K562 (cell line): ENCODE measurements around the gene EFHC1. TPM values are rescaled to one million over a fixed set of nuclear protein-coding genes. Genes with fewer than 3 reads are reported as not detected.
A peak's percentile ranks its signal among the peaks of the same experiment; 100 is the strongest.

Source experiments
- ATAC-seq: fragments of 200-7000 bp; cut with Tn5 transposase; 3 replicates; pipeline ENCODE4 v1.9.1; 2020; ENCODE audit warnings: moderate library complexity
- BruUV-seq: library from RNA; stranded (reverse); fragments of 400-500 nt; replicated peaks from 2 replicates; lab custom pipeline; 2021; lab: Mats Ljungman, UMichigan
- CTCF ChIA-PET: fragments of 300-600 bp; formaldehyde crosslinking; extraction: SDS; loops from one replicate; lab custom pipeline; 2021; ENCODE audit warnings: low intra/inter-chr PET ratio; lab: Yijun Ruan, JAX
- POLR2A ChIA-PET: fragments of 300-600, 350-650 bp; sonication (Branson Sonifier 250); formaldehyde crosslinking; extraction: SDS; loops from one replicate; lab custom pipeline; 2021; ENCODE audit warnings: antibody characterized with exemption, inconsistent platforms; lab: Yijun Ruan, JAX
- DNase-seq, 4 experiments: peaks; one replicate each; pipeline versions ENCODE4 v3.0.0 to v3.0.0-alpha.2; 2011 to 2018; ENCODE audit warnings: low spot score in 3 of 4, mixed read lengths in 3 of 4; ENCODE audit errors: extremely low read depth in 1 of 4
- FAIRE-seq: peaks from 2 replicates; lab custom pipeline; 2011; peaks lifted over from hg19 to GRCh38; lab: Jason Lieb, UNC
- H2AFZ ChIP-seq: 2 replicates; pipeline ENCODE4 v1.6.0; 2011; ENCODE audit warnings: low read depth, low read length, control low read depth, inconsistent platforms
- H3K27ac ChIP-seq: fragments of 200-600 bp; 3 replicates; pipeline ENCODE4 v1.8.0; 2011; ENCODE audit warnings: low read depth, mild to moderate bottlenecking, control low read depth, inconsistent platforms, low read length, moderate library complexity, mixed read lengths; ENCODE audit errors: extremely low read depth
- H3K27me3 ChIP-seq, 2 experiments: fragments of 300-600 bp in 1 of 2; 2 replicates in 1 of 2; 3 replicates in 1 of 2; pipeline versions ENCODE4 v1.6.0 to v1.8.0; 2011; ENCODE audit warnings: inconsistent platforms in 2 of 2, low read length in 2 of 2, mild to moderate bottlenecking in 1 of 2, mixed read lengths in 1 of 2, moderate library complexity in 1 of 2; ENCODE audit not compliant: control insufficient read depth in 2 of 2, insufficient read depth in 2 of 2
- H3K36me3 ChIP-seq: fragments of 300-600 bp; 3 replicates; pipeline ENCODE4 v1.8.0; 2011; ENCODE audit warnings: mild to moderate bottlenecking, low read length, inconsistent platforms; ENCODE audit not compliant: control insufficient read depth, insufficient read depth
- H3K4me1 ChIP-seq, 2 experiments: fragments of 200-600 bp in 1 of 2; replicated peaks in 1 of 2; 2 replicates in 1 of 2; 3 replicates in 1 of 2; pipeline versions ENCODE4 v1.5.1 to v1.8.0; 2011; ENCODE audit warnings: inconsistent platforms in 2 of 2, low read length in 2 of 2, mild to moderate bottlenecking in 1 of 2, mixed read lengths in 1 of 2, moderate library complexity in 1 of 2; ENCODE audit not compliant: control insufficient read depth in 2 of 2, insufficient read depth in 2 of 2
- H3K4me2 ChIP-seq: 2 replicates; pipeline ENCODE4 v1.6.1; 2011; ENCODE audit warnings: low read length, control low read depth, inconsistent platforms, mixed read lengths; ENCODE audit not compliant: insufficient read depth
- H3K4me3 ChIP-seq: fragments of 200-600 bp; sonication (generic), shearing (Covaris generic); 2 replicates; pipeline ENCODE4 v1.5.1; 2016; ENCODE audit warnings: control low read depth, inconsistent platforms
- H3K79me2 ChIP-seq: fragments of 200-600 bp; 3 replicates; pipeline ENCODE4 v1.8.0; 2011; ENCODE audit warnings: low read length, inconsistent platforms; ENCODE audit not compliant: control insufficient read depth, insufficient read depth
- H3K9ac ChIP-seq, 2 experiments: 2 replicates each; pipeline versions ENCODE4 v1.6.0 to v1.6.1; 2011; ENCODE audit warnings: low read depth in 2 of 2, low read length in 2 of 2, control low read depth in 1 of 2, inconsistent platforms in 1 of 2, mild to moderate bottlenecking in 1 of 2, mixed read lengths in 1 of 2; ENCODE audit not compliant: insufficient read depth in 1 of 2
- H3K9me1 ChIP-seq: one replicate; pipeline ENCODE4 v1.6.0; 2011; ENCODE audit warnings: inconsistent platforms, mild to moderate bottlenecking, low read length, moderate library complexity; ENCODE audit not compliant: control insufficient read depth, insufficient read depth
- H3K9me3 ChIP-seq: replicated peaks from 2 replicates; pipeline ENCODE4 v1.5.1; 2011; ENCODE audit warnings: low read depth, low read length, inconsistent platforms; ENCODE audit not compliant: control insufficient read depth, insufficient read depth
- H4K20me1 ChIP-seq: replicated peaks from 2 replicates; pipeline ENCODE4 v1.6.1; 2011; ENCODE audit warnings: low read length, inconsistent platforms, mixed read lengths; ENCODE audit not compliant: control insufficient read depth, insufficient read depth
- ARID3A ChIP-seq: IDR thresholded peaks from 2 replicates; pipeline ENCODE4 v1.6.1; 2012; ENCODE audit warnings: low read depth, low read length, improper control_type of control experiment, borderline replicate concordance
- CREB3L1 ChIP-seq: fragments of 450-650 bp; IDR thresholded peaks from 2 replicates; pipeline ENCODE4 v1.6.1; 2014; ENCODE audit warnings: low read depth, mild to moderate bottlenecking, moderate library complexity, borderline replicate concordance
- EP300 ChIP-seq: IDR thresholded peaks from 2 replicates; pipeline ENCODE4 v1.6.1; 2012; ENCODE audit warnings: low read length, improper control_type of control experiment
- HDAC6 ChIP-seq: IDR thresholded peaks from 2 replicates; pipeline ENCODE4 v1.6.1; 2012; ENCODE audit warnings: low read depth, mild to moderate bottlenecking, control low read depth, inconsistent platforms, low read length, moderate library complexity
- KDM5B ChIP-seq: fragments of 200-600 bp; sonication (generic); IDR thresholded peaks from 2 replicates; pipeline ENCODE4 v1.6.1; 2012; ENCODE audit warnings: low read depth, mild to moderate bottlenecking, moderate library complexity, low read length, control low read depth, inconsistent platforms; ENCODE audit not compliant: insufficient replicate concordance
- MBD2 ChIP-seq: sonication (generic); IDR thresholded peaks from 2 replicates; pipeline ENCODE4 v1.6.1; 2016; ENCODE audit warnings: low read depth, borderline replicate concordance
- PCBP2 ChIP-seq: fragments of 200-400 bp; formaldehyde crosslinking; IDR thresholded peaks from 2 replicates; pipeline ENCODE4 v1.6.1; 2018; ENCODE audit warnings: low read length, low read depth, mild to moderate bottlenecking, moderate library complexity; ENCODE audit not compliant: poor library complexity, severe bottlenecking
- PHF8 ChIP-seq: fragments of 200-600 bp; sonication (generic); IDR thresholded peaks from 2 replicates; pipeline ENCODE4 v1.6.1; 2012; ENCODE audit warnings: mixed run types, mild to moderate bottlenecking, inconsistent platforms, low read length, moderate library complexity, borderline replicate concordance
- RBM34 ChIP-seq: fragments of 200-400 bp; formaldehyde crosslinking; IDR thresholded peaks from 2 replicates; pipeline ENCODE4 v1.6.1; 2018; ENCODE audit warnings: low read length, borderline replicate concordance; ENCODE audit not compliant: insufficient read depth
- RCOR1 ChIP-seq, 2 experiments: IDR thresholded peaks; 2 replicates each; pipeline ENCODE4 v1.6.1; 2012; ENCODE audit warnings: low read depth in 2 of 2, low read length in 2 of 2, borderline replicate concordance in 1 of 2, improper control_type of control experiment in 1 of 2
- SAP30 ChIP-seq: fragments of 200-600 bp; sonication (generic); IDR thresholded peaks from 2 replicates; pipeline ENCODE4 v1.6.1; 2012; ENCODE audit warnings: borderline replicate concordance, low read depth, mild to moderate bottlenecking, moderate library complexity, low read length, control low read depth, inconsistent platforms; ENCODE audit not compliant: insufficient read depth, poor library complexity, severe bottlenecking
- SNAPC5 ChIP-seq: fragments of 250-450 bp; sonication (Bioruptor Pico); IDR thresholded peaks from 2 replicates; pipeline ENCODE4 v1.8.0; 2021; ENCODE audit warnings: moderate library complexity, mild to moderate bottlenecking, inconsistent platforms
- SOX6 ChIP-seq: fragments of 450-650 bp; IDR thresholded peaks from 2 replicates; pipeline ENCODE4 v1.6.1; 2014; ENCODE audit warnings: mild to moderate bottlenecking
- TCF7 ChIP-seq: sonication (generic); IDR thresholded peaks from 2 replicates; pipeline ENCODE4 v1.6.1; 2016; ENCODE audit warnings: antibody characterized with exemption, borderline replicate concordance
- THRAP3 ChIP-seq: fragments of 450-650 bp; IDR thresholded peaks from 2 replicates; pipeline ENCODE4 v1.6.1; 2016; ENCODE audit warnings: mild to moderate bottlenecking, inconsistent platforms, borderline replicate concordance
- ZNF584 ChIP-seq: fragments of 200-800 bp; sonication (Bioruptor generic); IDR thresholded peaks from 2 replicates; pipeline ENCODE4 v1.6.1; 2016; ENCODE audit warnings: low read depth, mild to moderate bottlenecking, missing genetic modification characterization, missing compliant biosample characterization
- ZNF668 ChIP-seq: fragments of 250-450 bp; sonication (Bioruptor Pico); IDR thresholded peaks from 2 replicates; pipeline ENCODE4 v1.8.0; 2022; ENCODE audit warnings: mild to moderate bottlenecking, inconsistent platforms
- WGBS: fragments of 100-300 bp; shearing (Covaris generic); methylation state at CpG from one replicate; pipeline ENCODE4 v1.1.6; 2016; ENCODE audit warnings: low coverage, mixed read lengths; ENCODE audit not compliant: insufficient coverage; ENCODE audit errors: missing lambda C conversion rate; 5-methylcytosine and 5-hydroxymethylcytosine counted together
- in situ Hi-C: fragments of 300-500 bp; cut with MboI; formaldehyde crosslinking; loops from 4 replicates; pipeline ENCODE4 v1.15.0; 2018; ENCODE audit warnings: inconsistent platforms, mixed read lengths
- intact Hi-C: fragments of 100-400 bp; cut with micrococcal nuclease; formaldehyde crosslinking; loops from 2 replicates; pipeline ENCODE4 v1.14.2; 2022
- polyA plus RNA-seq, 8 experiments: library from polyadenylated mRNA; depleted of rRNA in 4 of 8; stranded (reverse) in 5 of 8; unstranded in 3 of 8; fragments of >200 nt; fragmentation: Nextera tagmentation in 2 of 8; fragmentation: Illumina TruSeq in 1 of 8; extraction: Ambion mirVana in 2 of 8; extraction: Trizol in 1 of 8; gene quantifications; 2 replicates each; pipeline versions ENCODE4 v1.2.1 to v1.2.3, GENCODE V29; 2011 to 2014; ENCODE audit warnings: inconsistent platforms in 1 of 8, missing spikeins in 1 of 8
- total RNA-seq, 7 experiments: library from RNA; depleted of rRNA in 6 of 7; stranded (reverse); fragments of >200 nt in 6 of 7; fragmentation: Illumina TruSeq in 2 of 7; extraction: Trizol in 2 of 7; gene quantifications; 2 replicates each; pipeline versions ENCODE4 v1.2.1 to v1.2.3, GENCODE V29; 2011 to 2021; ENCODE audit warnings: low replicate concordance in 1 of 7

EFHC1 gene
- total and polyA plus RNA-seq, 9 of the 15 experiments (the other 6 are each of a cell fraction or from before 2014, with no cell fraction given) = 9.5 to 31.0 (median 14.9) TPM

GRCh38 chr6:52511572-52512151, 91.5 kb downstream of the EFHC1 start:
- POLR2A ChIA-PET = interaction anchor here (1.7 kb wide), 1 partner anchor 8 kb away, joined by 5 read pairs; no protein-coding TSS in a partner anchor
- Histone ChIP-seq H3K9me3 (no peaks in the 10 kb centered on the region), H3K27ac (peak overlapping the region; percentile 39; the same call in 2 of the 3 replicates)
- TF ChIP-seq HDAC6 (no peak), RBM34 (no peak), PCBP2 (no peak), ZNF668 (no peak), MBD2 (0 out of 2 replicates have a peak, but pooled peaks have one; percentile 15), ZNF584 (0 out of 2 replicates have a peak, but pooled peaks have one; percentile 42), RCOR1 (IDR thresholded peaks at IDR 0.05; ENCODE audit: borderline replicate concordance in 1 of 2, low read depth in 2 of 2, low read length in 2 of 2) (peak in 1 of 2 experiments; percentile 21; a peak in 1 of 4 replicates), THRAP3 (no peak), SAP30 (no peak), TCF7 (no peak), PHF8 (no peak), ARID3A (no peak), CREB3L1 (no peak), SNAPC5 (no peak), KDM5B (no peak), EP300 (peak; percentile 34; the same call in 1 of the 2 replicates), SOX6 (peak; percentile 83)

More at GRCh38 chr6:52511572-52512151, 91.5 kb downstream of the EFHC1 start:
- Histone ChIP-seq H3K79me2 (no peaks in the 10 kb centered on the region), H3K4me2 (no peak overlapping the region; the same call in 1 of the 2 replicates), H3K4me1 (peaks cover 29 to 35% of the 10 kb centered on the region in 2 experiments), H4K20me1 (no peaks in the 10 kb centered on the region), H3K9ac (peak overlapping the region; percentile 8 to 88; a peak in 3 of 4 replicates), H3K4me3 (no peak overlapping the region), H2AFZ (0 out of 2 replicates have a peak overlapping the region, but pooled peaks have one; percentile 40), H3K27me3 (no peaks in the 10 kb centered on the region), H3K36me3 (peaks cover 70% of the 10 kb centered on the region; the same call in 2 of the 3 replicates), H3K9me1 (no peaks in the 10 kb centered on the region)
- peak in 2 of 4 experiments; percentile 33 to 47 for DNase-seq
- peak; percentile 80 for FAIRE-seq
- in situ Hi-C loops (no loop called here), intact Hi-C loops (loop anchor here (10.0 kb wide), 1 partner anchor 227 kb away; the partner anchor contains the start of gene MCM3)
- CTCF ChIA-PET = no interaction called here
- ATAC-seq = peak; percentile 31
- no TSS peak for BruUV-seq
- 21% methylated on average over 12 of the region's 12 CpGs for WGBS
